Measurements from ENCODE around the gene CNOT9.

DNA sequence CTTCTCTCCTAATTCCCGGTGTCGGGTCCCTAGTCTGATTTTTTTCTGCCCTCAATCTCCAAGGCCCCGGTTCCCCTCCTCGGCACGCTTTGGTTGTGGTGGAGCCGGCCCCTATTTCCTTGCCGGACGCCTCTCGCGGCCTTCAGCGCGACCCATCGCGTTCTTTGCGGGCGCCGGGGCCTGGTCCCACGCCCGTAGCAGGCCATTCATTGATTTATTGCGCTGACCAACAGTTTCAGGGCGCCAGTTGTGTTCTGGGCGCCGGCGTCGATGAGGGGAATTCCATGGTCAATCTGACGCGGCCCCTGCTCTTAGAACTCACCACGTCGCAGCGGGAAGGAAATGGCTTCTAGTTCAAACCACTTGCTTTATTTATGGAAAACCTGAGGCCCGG, 396 bp downstream of the CNOT9 start:
- no peak for TF ChIP-seq EP300 (IDR thresholded peaks at IDR 0.05)
- TF ChIP-seq, protein P1, sequence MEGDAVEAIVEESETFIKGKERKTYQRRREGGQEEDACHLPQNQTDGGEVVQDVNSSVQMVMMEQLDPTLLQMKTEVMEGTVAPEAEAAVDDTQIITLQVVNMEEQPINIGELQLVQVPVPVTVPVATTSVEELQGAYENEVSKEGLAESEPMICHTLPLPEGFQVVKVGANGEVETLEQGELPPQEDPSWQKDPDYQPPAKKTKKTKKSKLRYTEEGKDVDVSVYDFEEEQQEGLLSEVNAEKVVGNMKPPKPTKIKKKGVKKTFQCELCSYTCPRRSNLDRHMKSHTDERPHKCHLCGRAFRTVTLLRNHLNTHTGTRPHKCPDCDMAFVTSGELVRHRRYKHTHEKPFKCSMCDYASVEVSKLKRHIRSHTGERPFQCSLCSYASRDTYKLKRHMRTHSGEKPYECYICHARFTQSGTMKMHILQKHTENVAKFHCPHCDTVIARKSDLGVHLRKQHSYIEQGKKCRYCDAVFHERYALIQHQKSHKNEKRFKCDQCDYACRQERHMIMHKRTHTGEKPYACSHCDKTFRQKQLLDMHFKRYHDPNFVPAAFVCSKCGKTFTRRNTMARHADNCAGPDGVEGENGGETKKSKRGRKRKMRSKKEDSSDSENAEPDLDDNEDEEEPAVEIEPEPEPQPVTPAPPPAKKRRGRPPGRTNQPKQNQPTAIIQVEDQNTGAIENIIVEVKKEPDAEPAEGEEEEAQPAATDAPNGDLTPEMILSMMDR (IDR thresholded peaks at IDR 0.05) = no peak
